Prostate gland (tissue), 2 donors: Measurements from ENCODE around the gene SVOPL. TPM values are rescaled to one million over a fixed set of nuclear protein-coding genes. Genes with fewer than 3 reads are reported as not detected.

Experiments used
- DNase-seq: peaks from one replicate; pipeline ENCODE4 v3.0.0-alpha.2; 2019; ENCODE audit warnings: low spot score
- H3K27ac ChIP-seq, 2 donors: fragments of 200-600 bp; sonication (generic); 2 replicates each; pipeline ENCODE4 v1.5.1; 2017 to 2019
- H3K27me3 ChIP-seq: fragments of 200-600 bp; sonication (generic); replicated peaks from 2 replicates; pipeline ENCODE4 v1.5.1; 2019; ENCODE audit not compliant: insufficient read depth
- H3K36me3 ChIP-seq, 2 donors: fragments of 200-600 bp; sonication (generic); 1 replicate in 1 of 2; 2 replicates in 1 of 2; pipeline versions ENCODE4 v1.5.1 to v1.8.1; 2017 to 2019
- H3K4me1 ChIP-seq: fragments of 200-600 bp; sonication (generic); replicated peaks from 2 replicates; pipeline ENCODE4 v1.5.1; 2019
- H3K4me3 ChIP-seq, 2 donors: fragments of 200-600 bp; sonication (generic); 2 replicates each; pipeline ENCODE4 v1.5.1; 2017 to 2019
- H3K9me3 ChIP-seq: fragments of 200-600 bp; sonication (generic); 2 replicates; pipeline ENCODE4 v1.5.1; 2017
- POLR2A ChIP-seq: fragments of 450-650 bp; IDR thresholded peaks from one replicate; pipeline ENCODE4 v1.6.1; 2016; ENCODE audit warnings: antibody characterized with exemption, mild to moderate bottlenecking
- POLR2AphosphoS5 ChIP-seq: sonication (generic); formaldehyde crosslinking; IDR thresholded peaks from one replicate; pipeline ENCODE4 v1.6.1; 2017; ENCODE audit warnings: antibody characterized with exemption
- WGBS: methylation state at CpG from one replicate; pipeline ENCODE4 v1.1.5; 2018; 5-methylcytosine and 5-hydroxymethylcytosine counted together
- intact Hi-C: fragments of 100-400 bp; cut with DNase I; formaldehyde crosslinking; loops from one replicate; pipeline ENCODE4 v1.14.2; 2022
- total RNA-seq, 2 donors: library from RNA; depleted of rRNA; stranded (reverse); fragments of >200 nt; gene quantifications; one replicate each; pipeline ENCODE4 v1.1.0, GENCODE V29; 2016
- TF ChIP-seq, protein P1 (sequence below), 4 experiments: fragments of 200-600 bp in 2 of 4; fragments of 450-650 bp in 2 of 4; sonication (generic) in 2 of 4; IDR thresholded peaks; 1 replicate in 3 of 4; 2 replicates in 1 of 4; pipeline ENCODE4 v1.5.1; 2016 to 2019; ENCODE audit warnings: antibody characterized with exemption in 4 of 4, mild to moderate bottlenecking in 2 of 4, moderate library complexity in 2 of 4

SVOPL gene
- total RNA-seq, 2 donors from 2014 or later = 0.36 TPM; not detected in 1

- Histone ChIP-seq H3K4me1 (no peaks in the 10 kb centered on the region), H3K4me3 (no peak overlapping the region), H3K27me3 (no peaks in the 10 kb centered on the region), H3K36me3 (no peaks in the 10 kb centered on the region), H3K9me3 (no peaks in the 10 kb centered on the region), H3K27ac (no peak overlapping the region)
- no peak for DNase-seq
- 31% methylated on average over 2 of the region's 2 CpGs for WGBS
- intact Hi-C loops = no loop called here
- TF ChIP-seq POLR2AphosphoS5 (no peak), POLR2A (no peak)
- TF ChIP-seq, protein P1, sequence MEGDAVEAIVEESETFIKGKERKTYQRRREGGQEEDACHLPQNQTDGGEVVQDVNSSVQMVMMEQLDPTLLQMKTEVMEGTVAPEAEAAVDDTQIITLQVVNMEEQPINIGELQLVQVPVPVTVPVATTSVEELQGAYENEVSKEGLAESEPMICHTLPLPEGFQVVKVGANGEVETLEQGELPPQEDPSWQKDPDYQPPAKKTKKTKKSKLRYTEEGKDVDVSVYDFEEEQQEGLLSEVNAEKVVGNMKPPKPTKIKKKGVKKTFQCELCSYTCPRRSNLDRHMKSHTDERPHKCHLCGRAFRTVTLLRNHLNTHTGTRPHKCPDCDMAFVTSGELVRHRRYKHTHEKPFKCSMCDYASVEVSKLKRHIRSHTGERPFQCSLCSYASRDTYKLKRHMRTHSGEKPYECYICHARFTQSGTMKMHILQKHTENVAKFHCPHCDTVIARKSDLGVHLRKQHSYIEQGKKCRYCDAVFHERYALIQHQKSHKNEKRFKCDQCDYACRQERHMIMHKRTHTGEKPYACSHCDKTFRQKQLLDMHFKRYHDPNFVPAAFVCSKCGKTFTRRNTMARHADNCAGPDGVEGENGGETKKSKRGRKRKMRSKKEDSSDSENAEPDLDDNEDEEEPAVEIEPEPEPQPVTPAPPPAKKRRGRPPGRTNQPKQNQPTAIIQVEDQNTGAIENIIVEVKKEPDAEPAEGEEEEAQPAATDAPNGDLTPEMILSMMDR (IDR thresholded peaks at IDR 0.05) = no peak
Observed at GRCh38 chr7:138666385-138666784, 34.8 kb downstream of the SVOPL start.

DNA sequence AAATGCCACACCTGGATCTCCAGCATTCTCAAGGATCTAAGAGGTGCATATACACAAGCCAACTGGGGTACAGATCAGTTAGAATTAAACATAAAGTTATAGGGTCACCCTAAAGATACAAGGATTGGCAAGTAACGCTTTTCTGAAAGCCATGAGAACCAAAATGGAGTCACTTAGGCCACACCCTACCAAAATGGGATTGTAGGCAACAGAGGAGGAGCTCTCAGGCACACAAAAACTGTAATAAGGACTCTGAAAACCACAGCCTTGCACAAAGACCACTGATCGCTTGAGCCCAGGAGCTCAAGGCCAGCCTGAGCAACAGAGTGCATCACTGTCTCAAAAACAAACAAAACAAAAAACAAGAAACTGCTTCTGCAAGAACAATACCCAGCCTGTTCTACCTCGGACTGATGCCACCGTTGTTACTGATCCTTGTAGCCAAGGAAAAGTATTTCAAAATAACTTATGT lies 35.5 kb downstream of the SVOPL start:
- no peak for DNase-seq
- intact Hi-C loops = no loop called here
- H3K27me3 ChIP-seq = no peaks in the 10 kb centered on the region
- H3K4me1 ChIP-seq = no peaks in the 10 kb centered on the region
- no peaks in the 10 kb centered on the region for H3K36me3 ChIP-seq
- H3K4me3 ChIP-seq = no peak overlapping the region
- 72% methylated on average over 4 of the region's 4 CpGs for WGBS
- H3K27ac ChIP-seq = no peak overlapping the region
- no peaks in the 10 kb centered on the region for H3K9me3 ChIP-seq
- TF ChIP-seq POLR2AphosphoS5 (no peak), POLR2A (no peak)
- TF ChIP-seq, protein P1 (IDR thresholded peaks at IDR 0.05) = no peak

DNA sequence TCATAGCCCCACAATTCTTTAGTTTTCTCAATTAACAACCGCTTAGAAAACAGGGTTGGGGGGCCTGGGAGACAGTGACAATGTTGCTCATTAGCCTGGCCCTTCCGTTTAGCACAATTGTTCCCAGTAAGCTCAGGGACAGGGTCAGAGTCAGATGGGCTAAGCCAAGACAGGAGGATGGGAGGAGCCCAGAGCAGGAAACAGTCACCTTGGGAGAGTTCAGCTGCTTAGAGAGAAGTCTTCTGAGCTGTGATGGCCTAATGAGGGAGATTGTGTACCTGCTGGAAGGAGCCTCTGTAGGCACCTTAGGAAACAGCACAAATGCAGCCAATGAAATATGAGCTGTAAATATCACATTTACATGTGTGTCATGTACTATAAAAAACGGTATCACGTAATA lies 35.9 kb downstream of the SVOPL start:
- TF ChIP-seq POLR2A = no peak
- TF ChIP-seq, protein P1 (IDR thresholded peaks at IDR 0.05) = no peak
- no peak for TF ChIP-seq POLR2AphosphoS5

DNA sequence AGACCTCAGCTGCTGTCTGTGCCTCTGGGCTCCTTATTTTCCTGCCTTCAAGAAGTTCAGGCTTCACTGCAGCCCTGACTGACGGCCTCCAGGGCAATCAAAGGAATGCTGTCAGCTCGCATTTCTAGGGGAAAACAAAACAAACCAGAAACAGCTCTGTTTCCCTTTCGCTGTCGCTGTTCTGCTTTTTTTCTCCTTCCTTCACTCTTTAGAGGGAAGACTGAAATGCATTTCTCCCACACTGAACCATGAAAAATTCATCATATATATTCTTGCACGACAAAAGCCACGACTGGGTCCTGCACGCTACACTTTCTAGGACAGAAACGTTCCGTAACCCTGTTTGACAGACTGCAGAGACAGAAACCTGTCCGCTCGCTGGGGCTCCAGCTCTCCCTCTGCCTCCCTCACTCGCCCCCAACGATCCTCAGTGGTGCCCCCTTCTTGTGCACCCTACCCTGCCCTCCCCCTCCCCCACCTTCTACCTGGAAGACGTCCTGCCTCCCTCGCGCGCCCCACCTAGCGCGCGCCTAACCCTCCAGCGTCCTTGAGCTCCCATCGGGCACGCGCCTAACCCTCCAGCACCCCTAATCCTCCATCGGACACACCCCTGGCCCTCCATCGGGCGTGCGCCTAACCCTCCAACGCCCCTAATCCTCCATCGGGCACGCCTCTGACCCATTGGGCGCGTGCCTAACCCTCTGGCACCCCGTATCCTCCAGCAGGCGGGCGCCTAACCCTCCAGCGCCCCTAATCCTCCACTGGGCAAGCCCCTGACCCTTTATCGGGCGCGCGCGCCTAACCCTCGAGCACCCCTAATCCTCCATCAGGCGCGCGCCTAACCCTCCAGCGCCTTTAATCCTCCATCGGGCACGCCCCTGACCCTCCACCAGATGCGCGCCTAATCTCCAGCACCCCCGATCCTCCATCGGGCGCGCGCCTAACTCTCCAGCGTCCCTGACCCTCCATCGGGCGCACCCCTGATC lies 37.1 kb downstream of the SVOPL start:
- Histone ChIP-seq H3K36me3 (no peaks in the 10 kb centered on the region), H3K4me1 (no peaks in the 10 kb centered on the region), H3K4me3 (peak overlapping the region; percentile 23 to 35), H3K9me3 (no peaks in the 10 kb centered on the region), H3K27me3 (no peaks in the 10 kb centered on the region), H3K27ac (no peak overlapping the region)
- intact Hi-C loops = no loop called here
- no peak for TF ChIP-seq POLR2AphosphoS5
- no peak for TF ChIP-seq POLR2A
- TF ChIP-seq, protein P1 (IDR thresholded peaks at IDR 0.05) = no peak
- 56% methylated on average over 59 of the region's 59 CpGs for WGBS
- no peak for DNase-seq

More for the DNA sequence above, 35.9 kb downstream of the SVOPL start:
- no peak overlapping the region for H3K4me3 ChIP-seq
- no peak for DNase-seq
- no peaks in the 10 kb centered on the region for H3K4me1 ChIP-seq
- intact Hi-C loops = no loop called here
- WGBS = 64% methylated on average over 4 of the region's 4 CpGs
- no peaks in the 10 kb centered on the region for H3K9me3 ChIP-seq
- no peaks in the 10 kb centered on the region for H3K36me3 ChIP-seq
- H3K27me3 ChIP-seq = no peaks in the 10 kb centered on the region
- no peak overlapping the region for H3K27ac ChIP-seq

DNA sequence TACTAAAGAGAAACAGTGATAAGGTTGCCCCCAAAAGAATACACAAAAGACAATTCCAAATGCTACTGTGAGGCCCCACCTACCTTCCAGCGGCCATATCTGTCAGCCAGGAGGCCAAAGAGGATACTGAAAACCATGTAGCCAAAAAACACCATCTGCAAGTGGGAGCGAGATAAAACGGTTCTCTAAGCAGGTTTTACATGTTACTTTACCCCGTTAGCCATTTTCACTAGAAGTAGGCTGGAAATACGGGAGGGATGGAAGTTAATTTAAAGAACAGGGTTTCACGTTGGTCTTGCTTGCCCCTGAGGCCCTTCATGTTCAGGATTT lies 38.2 kb downstream of the SVOPL start:
- no peaks in the 10 kb centered on the region for H3K9me3 ChIP-seq
- H3K4me1 ChIP-seq = no peaks in the 10 kb centered on the region
- H3K27me3 ChIP-seq = no peaks in the 10 kb centered on the region
- TF ChIP-seq POLR2A = no peak
- no peak for DNase-seq
- WGBS = 76% methylated on average over 6 of the region's 6 CpGs
- no peak overlapping the region for H3K4me3 ChIP-seq
- intact Hi-C loops = no loop called here
- no peaks in the 10 kb centered on the region for H3K36me3 ChIP-seq
- no peak overlapping the region for H3K27ac ChIP-seq
